HepG2 (cell line): ENCODE measurements around the gene PRUNE1. TPM values are rescaled to one million over a fixed set of nuclear protein-coding genes. Genes with fewer than 3 reads are reported as not detected.

ENCODE experiments used
- CCAR2 ChIP-seq: fragments of 200-400 bp; formaldehyde crosslinking; optimal IDR thresholded peaks from 2 replicates; pipeline ENCODE3; 2018; ENCODE audit warnings: low read depth, mild to moderate bottlenecking, low read length, moderate library complexity
- DDIT3 ChIP-seq: sonication (generic); formaldehyde crosslinking; IDR thresholded peaks from 2 replicates; pipeline ENCODE4 v1.4.0; 2020; ENCODE audit warnings: mild to moderate bottlenecking, missing genetic modification reagents
- DR1 ChIP-seq: sonication (generic); formaldehyde crosslinking; IDR thresholded peaks from 2 replicates; pipeline ENCODE4 v1.8.0; 2021; ENCODE audit warnings: mild to moderate bottlenecking, missing genetic modification reagents, inconsistent platforms
- FOSL2 ChIP-seq: sonication (generic); formaldehyde crosslinking; IDR thresholded peaks from 2 replicates; pipeline ENCODE4 v1.4.0; 2020; ENCODE audit warnings: missing genetic modification reagents
- KDM4B ChIP-seq: sonication (generic); formaldehyde crosslinking; IDR thresholded peaks from 2 replicates; pipeline ENCODE4 v1.4.0; 2020; ENCODE audit warnings: missing genetic modification reagents
- KLF11 ChIP-seq: IDR thresholded peaks from 2 replicates; pipeline ENCODE4 v1.6.1; 2016; ENCODE audit warnings: missing compliant biosample characterization
- NR1H2 ChIP-seq: sonication (generic); formaldehyde crosslinking; IDR thresholded peaks from 2 replicates; pipeline ENCODE4 v1.8.1; 2022; ENCODE audit warnings: low read depth, missing genetic modification reagents, borderline replicate concordance
- PCBP2 ChIP-seq: fragments of 200-400 bp; formaldehyde crosslinking; optimal IDR thresholded peaks from 2 replicates; pipeline ENCODE3; 2018; ENCODE audit warnings: low read length, low read depth; ENCODE audit not compliant: poor library complexity, severe bottlenecking
- RELA ChIP-seq: sonication (generic); formaldehyde crosslinking; IDR thresholded peaks from 2 replicates; pipeline ENCODE4 v1.4.0; 2020; ENCODE audit warnings: missing genetic modification reagents
- REPIN1 ChIP-seq: sonication (generic); formaldehyde crosslinking; IDR thresholded peaks from 2 replicates; pipeline ENCODE4 v1.8.0; 2022; ENCODE audit warnings: missing genetic modification reagents, low read depth, mild to moderate bottlenecking, borderline replicate concordance
- SAP130 ChIP-seq: IDR thresholded peaks from 2 replicates; pipeline ENCODE4 v1.6.1; 2016; ENCODE audit warnings: low read depth
- SP1 ChIP-seq, 2 experiments: fragments of 450-650 bp in 1 of 2; sonication (generic) in 1 of 2; formaldehyde crosslinking in 1 of 2; IDR thresholded peaks; 2 replicates each; pipeline versions ENCODE4 v1.4.0 to v1.6.1; 2016 to 2020; ENCODE audit warnings: missing genetic modification reagents in 1 of 2
- SUZ12 ChIP-seq: fragments of 150-350 bp; IDR thresholded peaks from 2 replicates; pipeline ENCODE4 v1.6.1; 2014; ENCODE audit warnings: low read depth, low read length
- TFDP1 ChIP-seq: IDR thresholded peaks from 2 replicates; pipeline ENCODE4 v1.6.1; 2016; ENCODE audit warnings: missing compliant biosample characterization, missing genetic modification reagents, borderline replicate concordance
- TMF1 ChIP-seq: sonication (generic); formaldehyde crosslinking; IDR thresholded peaks from 2 replicates; pipeline ENCODE4 v1.8.1; 2022; ENCODE audit warnings: low read depth, missing genetic modification reagents
- XBP1 ChIP-seq: sonication (generic); formaldehyde crosslinking; IDR thresholded peaks from 2 replicates; pipeline ENCODE4 v1.5.0; 2020; ENCODE audit warnings: missing genetic modification reagents
- ZEB1 ChIP-seq: IDR thresholded peaks from 2 replicates; pipeline ENCODE4 v1.6.1; 2012; ENCODE audit warnings: mild to moderate bottlenecking, low read depth, inconsistent platforms; ENCODE audit not compliant: insufficient replicate concordance
- ZKSCAN1 ChIP-seq: fragments of 150-350 bp; IDR thresholded peaks from 2 replicates; pipeline ENCODE4 v1.6.1; 2014; ENCODE audit warnings: low read length
- ZNF205 ChIP-seq: IDR thresholded peaks from 2 replicates; pipeline ENCODE4 v1.6.1; 2018; ENCODE audit warnings: missing biosample characterization, missing genetic modification reagents
- ZNF317 ChIP-seq: sonication (generic); formaldehyde crosslinking; IDR thresholded peaks from 2 replicates; pipeline ENCODE4 v1.5.0; 2020; ENCODE audit warnings: mild to moderate bottlenecking, missing genetic modification reagents
- ZNF337 ChIP-seq: sonication (generic); formaldehyde crosslinking; IDR thresholded peaks from 2 replicates; pipeline ENCODE4 v1.5.1; 2020; ENCODE audit warnings: missing genetic modification reagents, low read depth, mild to moderate bottlenecking, borderline replicate concordance
- ZNF543 ChIP-seq: sonication (generic); formaldehyde crosslinking; IDR thresholded peaks from 2 replicates; pipeline ENCODE4 v1.4.0; 2020; ENCODE audit warnings: mild to moderate bottlenecking, missing genetic modification reagents
- ZNF781 ChIP-seq: sonication (generic); formaldehyde crosslinking; IDR thresholded peaks from 2 replicates; pipeline ENCODE4 v1.5.1; 2020; ENCODE audit warnings: borderline replicate concordance, mild to moderate bottlenecking, missing genetic modification reagents; ENCODE audit errors: not compliant biosample characterization
- ZNF841 ChIP-seq: sonication (generic); formaldehyde crosslinking; IDR thresholded peaks from 2 replicates; pipeline ENCODE4 v1.8.1; 2023; ENCODE audit warnings: missing genetic modification reagents, borderline replicate concordance
- ZSCAN21 ChIP-seq: sonication (generic); formaldehyde crosslinking; IDR thresholded peaks from 2 replicates; pipeline ENCODE4 v1.8.0; 2022; ENCODE audit warnings: mild to moderate bottlenecking, missing genetic modification reagents, moderate library complexity, borderline replicate concordance
- ZSCAN29 ChIP-seq: sonication (generic); formaldehyde crosslinking; conservative IDR thresholded peaks from 2 replicates; pipeline ENCODE4 v1.4.0; 2020; ENCODE audit warnings: mild to moderate bottlenecking, missing genetic modification reagents
- ZXDC ChIP-seq: sonication (generic); formaldehyde crosslinking; IDR thresholded peaks from 2 replicates; pipeline ENCODE4 v1.5.0; 2020; ENCODE audit warnings: mild to moderate bottlenecking, missing genetic modification reagents
- polyA plus RNA-seq, 8 experiments: library from polyadenylated mRNA; depleted of rRNA in 3 of 8; stranded (reverse) in 7 of 8; unstranded in 1 of 8; fragments of >200 nt; fragmentation: Illumina TruSeq in 4 of 8; extraction: Trizol in 4 of 8; gene quantifications; 2 replicates each; pipeline versions ENCODE4 v1.2.1 to v1.2.3, GENCODE V29; 2011 to 2016; ENCODE audit warnings: low read depth in 4 of 8, missing spikeins in 1 of 8, mixed read lengths in 1 of 8; ENCODE audit not compliant: insufficient read depth in 1 of 8
- total RNA-seq, 5 experiments: library from RNA; depleted of rRNA; stranded (reverse); fragments of >200 nt; fragmentation: Illumina TruSeq; extraction: Trizol; gene quantifications; 2 replicates each; pipeline ENCODE4 v1.2.3, GENCODE V29; 2016; ENCODE audit warnings: low read depth in 1 of 5

The PRUNE1 gene
- total and polyA plus RNA-seq, 2 of the 13 experiments (the other 11 are each of a cell fraction or from before 2014, with no cell fraction given) = 19.0 to 31.9 TPM

- no peak for TF ChIP-seq FOSL2
- no peak for TF ChIP-seq ZKSCAN1
- no peak for TF ChIP-seq CCAR2
- no peak; the same call in 1 of the 2 replicates for TF ChIP-seq XBP1 (CRISPR knock-in tag)
- TF ChIP-seq ZEB1 = no peak
- TF ChIP-seq KLF11 = no peak
- no peak for TF ChIP-seq ZXDC (CRISPR knock-in tag)
- peak; percentile 28; the same call in 1 of the 2 replicates for TF ChIP-seq TMF1
- no peak for TF ChIP-seq NR1H2 (CRISPR knock-in tag)
- no peak for TF ChIP-seq RELA
- TF ChIP-seq ZNF543 (CRISPR knock-in tag) = no peak
- peak; percentile 29 for TF ChIP-seq ZNF781
- TF ChIP-seq REPIN1 (CRISPR knock-in tag) = peak; percentile 78
- TF ChIP-seq DR1 (CRISPR knock-in tag) = no peak
- TF ChIP-seq SP1 (IDR thresholded peaks at IDR 0.05) = no peak
- peak; percentile 98 for TF ChIP-seq SP1 (CRISPR knock-in tag; IDR thresholded peaks at IDR 0.05)
- peak; percentile 76 for TF ChIP-seq SAP130
- TF ChIP-seq KDM4B (CRISPR knock-in tag) = no peak
- TF ChIP-seq SUZ12 = peak; percentile 37; the same call in 1 of the 2 replicates
- no peak for TF ChIP-seq PCBP2
- TF ChIP-seq ZSCAN29 (CRISPR knock-in tag) = 0 out of 2 replicates have a peak, but pooled peaks have one; percentile 58
- peak; percentile 65 for TF ChIP-seq ZSCAN21
- peak; percentile 61; the same call in 1 of the 2 replicates for TF ChIP-seq ZNF337
- peak; percentile 9; the same call in 1 of the 2 replicates for TF ChIP-seq TFDP1
- no peak for TF ChIP-seq DDIT3
- TF ChIP-seq ZNF205 (CRISPR knock-in tag) = no peak
- 0 out of 2 replicates have a peak, but pooled peaks have one; percentile 37 for TF ChIP-seq ZNF317 (CRISPR knock-in tag)
- TF ChIP-seq ZNF841 (CRISPR knock-in tag) = no peak
These were observed at the start of gene PRUNE1 (continued) for GRCh38 chr1:151008244-151009205.
